WTC11 (cell line): ENCODE results near the gene TNK1. TPM values are rescaled to one million over a fixed set of nuclear protein-coding genes. Genes with fewer than 3 reads are reported as not detected.

Experiments used
- ATF1 ChIP-seq: sonication (generic); formaldehyde crosslinking; IDR thresholded peaks from 2 replicates; pipeline ENCODE4 v1.8.1; 2023; ENCODE audit warnings: mild to moderate bottlenecking, moderate library complexity, missing genetic modification reagents
- CREB1 ChIP-seq: sonication (generic); formaldehyde crosslinking; IDR thresholded peaks from 2 replicates; pipeline ENCODE4 v1.8.0; 2023; ENCODE audit warnings: mild to moderate bottlenecking, missing genetic modification reagents
- E2F5 ChIP-seq: sonication (generic); formaldehyde crosslinking; IDR thresholded peaks from 2 replicates; pipeline ENCODE4 v1.8.1; 2022; ENCODE audit warnings: mild to moderate bottlenecking, moderate library complexity, missing genetic modification reagents
- ELF4 ChIP-seq: sonication (generic); formaldehyde crosslinking; IDR thresholded peaks from 2 replicates; pipeline ENCODE4 v1.8.1; 2022; ENCODE audit warnings: low read depth, mild to moderate bottlenecking, moderate library complexity, missing genetic modification reagents
- ERG ChIP-seq: fragments of 250-450 bp; sonication (Bioruptor Pico); IDR thresholded peaks from 2 replicates; pipeline ENCODE4 v1.8.0; 2021; ENCODE audit warnings: mild to moderate bottlenecking
- FOXP1 ChIP-seq: sonication (generic); formaldehyde crosslinking; IDR thresholded peaks from 2 replicates; pipeline ENCODE4 v1.8.0; 2022; ENCODE audit warnings: missing genetic modification reagents, mild to moderate bottlenecking, moderate library complexity, borderline replicate concordance
- PRRX2 ChIP-seq: fragments of 250-450 bp; sonication (Bioruptor Pico); IDR thresholded peaks from 2 replicates; pipeline ENCODE4 v1.8.0; 2021; ENCODE audit warnings: mild to moderate bottlenecking
- SMAD4 ChIP-seq: sonication (generic); formaldehyde crosslinking; IDR thresholded peaks from 2 replicates; pipeline ENCODE4 v1.8.0; 2022; ENCODE audit warnings: mild to moderate bottlenecking, missing genetic modification reagents
- SP1 ChIP-seq: sonication (generic); formaldehyde crosslinking; conservative IDR thresholded peaks from 2 replicates; pipeline ENCODE4 v1.8.1; 2022; ENCODE audit warnings: missing genetic modification reagents
- TCF7 ChIP-seq: sonication (generic); formaldehyde crosslinking; IDR thresholded peaks from 2 replicates; pipeline ENCODE4 v1.8.0; 2022; ENCODE audit warnings: mild to moderate bottlenecking, low read depth, missing genetic modification reagents, moderate library complexity
- TEAD1 ChIP-seq: sonication (generic); formaldehyde crosslinking; IDR thresholded peaks from 2 replicates; pipeline ENCODE4 v1.8.0; 2022; ENCODE audit warnings: mild to moderate bottlenecking, missing genetic modification reagents
- ZNF121 ChIP-seq: sonication (generic); formaldehyde crosslinking; IDR thresholded peaks from 2 replicates; pipeline ENCODE4 v1.8.0; 2023; ENCODE audit warnings: missing genetic modification reagents
- ZNF281 ChIP-seq: sonication (generic); formaldehyde crosslinking; IDR thresholded peaks from 2 replicates; pipeline ENCODE4 v1.8.0; 2023; ENCODE audit warnings: mild to moderate bottlenecking, missing genetic modification reagents
- ZNF317 ChIP-seq: sonication (generic); formaldehyde crosslinking; IDR thresholded peaks from 2 replicates; pipeline ENCODE4 v1.8.1; 2023; ENCODE audit warnings: low read depth, mild to moderate bottlenecking, moderate library complexity, missing genetic modification reagents, borderline replicate concordance
- ZNF396 ChIP-seq: fragments of 250-450 bp; sonication (Bioruptor Pico); IDR thresholded peaks from 2 replicates; pipeline ENCODE4 v1.8.0; 2021; ENCODE audit warnings: mild to moderate bottlenecking, moderate library complexity, borderline replicate concordance
- ZNF416 ChIP-seq: fragments of 250-450 bp; sonication (Bioruptor Pico); IDR thresholded peaks from 2 replicates; pipeline ENCODE4 v1.9.0; 2021; ENCODE audit warnings: mild to moderate bottlenecking, inconsistent platforms
- total RNA-seq: library from RNA; stranded (reverse); gene quantifications from 3 replicates; pipeline ENCODE4 v1.2.3, GENCODE V29; 2021
- TF ChIP-seq, protein P1 (sequence below): fragments of 250-450 bp; sonication (Bioruptor Pico); IDR thresholded peaks from 2 replicates; pipeline ENCODE4 v1.9.0; 2021; ENCODE audit warnings: mild to moderate bottlenecking, borderline replicate concordance
- TF ChIP-seq, protein P2 (sequence below): sonication (generic); formaldehyde crosslinking; IDR thresholded peaks from 2 replicates; pipeline ENCODE4 v1.8.1; 2022; ENCODE audit warnings: low read depth, missing genetic modification reagents, borderline replicate concordance
- TF ChIP-seq, protein P3 (sequence below): fragments of 250-450 bp; sonication (Bioruptor Pico); IDR thresholded peaks from 2 replicates; pipeline ENCODE4 v2.1.2; 2022; ENCODE audit warnings: mild to moderate bottlenecking, moderate library complexity
- TF ChIP-seq, protein P4 (sequence below): fragments of 200-600 bp; IDR thresholded peaks from 2 replicates; pipeline ENCODE4 v1.8.0; 2022; ENCODE audit warnings: antibody characterized with exemption
- TF ChIP-seq, protein P5 (sequence below): sonication (generic); formaldehyde crosslinking; conservative IDR thresholded peaks from 2 replicates; pipeline ENCODE4 v1.8.1; 2022; ENCODE audit warnings: mild to moderate bottlenecking, missing genetic modification reagents

TNK1 gene
- total RNA-seq, 1 experiment from 2014 or later, result 9.3 TPM

DNA sequence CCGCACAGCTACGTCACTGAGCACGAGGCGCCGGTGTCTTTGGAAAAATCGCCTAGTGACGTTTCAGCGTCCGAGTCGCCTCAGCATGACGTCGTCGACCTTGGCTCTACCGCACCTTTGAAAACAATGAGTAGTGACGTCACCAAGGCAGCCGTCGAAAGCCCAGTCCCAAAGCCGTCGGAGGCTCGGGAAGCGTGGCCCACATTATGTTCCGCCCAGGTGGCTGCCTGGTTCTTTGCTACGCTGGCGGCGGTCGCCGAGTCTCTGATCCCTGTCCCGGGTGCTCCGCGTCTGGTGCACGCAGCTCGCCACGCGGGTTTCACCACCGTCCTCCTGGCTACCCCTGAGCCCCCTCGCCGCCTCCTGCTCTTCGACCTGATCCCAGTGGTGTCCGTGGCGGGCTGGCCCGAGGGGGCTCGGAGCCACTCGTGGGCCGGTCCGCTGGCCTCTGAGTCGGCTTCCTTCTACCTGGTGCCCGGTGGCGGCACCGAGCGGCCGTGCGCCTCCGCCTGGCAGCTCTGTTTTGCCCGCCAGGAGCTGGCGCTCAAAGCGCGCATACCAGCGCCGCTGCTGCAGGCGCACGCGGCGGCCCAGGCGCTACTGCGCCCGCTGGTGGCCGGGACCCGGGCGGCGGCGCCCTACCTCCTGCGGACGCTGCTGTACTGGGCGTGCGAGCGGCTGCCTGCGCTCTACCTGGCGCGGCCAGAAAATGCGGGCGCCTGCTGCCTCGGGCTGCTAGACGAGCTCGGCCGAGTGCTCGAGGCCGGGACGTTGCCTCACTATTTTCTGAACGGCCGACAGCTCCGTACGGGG, 55.9 kb downstream of the TNK1 start (continued):
- TF ChIP-seq, protein P1, sequence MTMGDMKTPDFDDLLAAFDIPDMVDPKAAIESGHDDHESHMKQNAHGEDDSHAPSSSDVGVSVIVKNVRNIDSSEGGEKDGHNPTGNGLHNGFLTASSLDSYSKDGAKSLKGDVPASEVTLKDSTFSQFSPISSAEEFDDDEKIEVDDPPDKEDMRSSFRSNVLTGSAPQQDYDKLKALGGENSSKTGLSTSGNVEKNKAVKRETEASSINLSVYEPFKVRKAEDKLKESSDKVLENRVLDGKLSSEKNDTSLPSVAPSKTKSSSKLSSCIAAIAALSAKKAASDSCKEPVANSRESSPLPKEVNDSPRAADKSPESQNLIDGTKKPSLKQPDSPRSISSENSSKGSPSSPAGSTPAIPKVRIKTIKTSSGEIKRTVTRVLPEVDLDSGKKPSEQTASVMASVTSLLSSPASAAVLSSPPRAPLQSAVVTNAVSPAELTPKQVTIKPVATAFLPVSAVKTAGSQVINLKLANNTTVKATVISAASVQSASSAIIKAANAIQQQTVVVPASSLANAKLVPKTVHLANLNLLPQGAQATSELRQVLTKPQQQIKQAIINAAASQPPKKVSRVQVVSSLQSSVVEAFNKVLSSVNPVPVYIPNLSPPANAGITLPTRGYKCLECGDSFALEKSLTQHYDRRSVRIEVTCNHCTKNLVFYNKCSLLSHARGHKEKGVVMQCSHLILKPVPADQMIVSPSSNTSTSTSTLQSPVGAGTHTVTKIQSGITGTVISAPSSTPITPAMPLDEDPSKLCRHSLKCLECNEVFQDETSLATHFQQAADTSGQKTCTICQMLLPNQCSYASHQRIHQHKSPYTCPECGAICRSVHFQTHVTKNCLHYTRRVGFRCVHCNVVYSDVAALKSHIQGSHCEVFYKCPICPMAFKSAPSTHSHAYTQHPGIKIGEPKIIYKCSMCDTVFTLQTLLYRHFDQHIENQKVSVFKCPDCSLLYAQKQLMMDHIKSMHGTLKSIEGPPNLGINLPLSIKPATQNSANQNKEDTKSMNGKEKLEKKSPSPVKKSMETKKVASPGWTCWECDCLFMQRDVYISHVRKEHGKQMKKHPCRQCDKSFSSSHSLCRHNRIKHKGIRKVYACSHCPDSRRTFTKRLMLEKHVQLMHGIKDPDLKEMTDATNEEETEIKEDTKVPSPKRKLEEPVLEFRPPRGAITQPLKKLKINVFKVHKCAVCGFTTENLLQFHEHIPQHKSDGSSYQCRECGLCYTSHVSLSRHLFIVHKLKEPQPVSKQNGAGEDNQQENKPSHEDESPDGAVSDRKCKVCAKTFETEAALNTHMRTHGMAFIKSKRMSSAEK (CRISPR knock-in tag), result no peak
- TF ChIP-seq, protein P2, sequence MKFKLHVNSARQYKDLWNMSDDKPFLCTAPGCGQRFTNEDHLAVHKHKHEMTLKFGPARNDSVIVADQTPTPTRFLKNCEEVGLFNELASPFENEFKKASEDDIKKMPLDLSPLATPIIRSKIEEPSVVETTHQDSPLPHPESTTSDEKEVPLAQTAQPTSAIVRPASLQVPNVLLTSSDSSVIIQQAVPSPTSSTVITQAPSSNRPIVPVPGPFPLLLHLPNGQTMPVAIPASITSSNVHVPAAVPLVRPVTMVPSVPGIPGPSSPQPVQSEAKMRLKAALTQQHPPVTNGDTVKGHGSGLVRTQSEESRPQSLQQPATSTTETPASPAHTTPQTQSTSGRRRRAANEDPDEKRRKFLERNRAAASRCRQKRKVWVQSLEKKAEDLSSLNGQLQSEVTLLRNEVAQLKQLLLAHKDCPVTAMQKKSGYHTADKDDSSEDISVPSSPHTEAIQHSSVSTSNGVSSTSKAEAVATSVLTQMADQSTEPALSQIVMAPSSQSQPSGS (CRISPR knock-in tag), result no peak
- no peak for TF ChIP-seq ATF1 (CRISPR knock-in tag)
- TF ChIP-seq TCF7, result no peak
- no peak for TF ChIP-seq PRRX2
- TF ChIP-seq, protein P3, sequence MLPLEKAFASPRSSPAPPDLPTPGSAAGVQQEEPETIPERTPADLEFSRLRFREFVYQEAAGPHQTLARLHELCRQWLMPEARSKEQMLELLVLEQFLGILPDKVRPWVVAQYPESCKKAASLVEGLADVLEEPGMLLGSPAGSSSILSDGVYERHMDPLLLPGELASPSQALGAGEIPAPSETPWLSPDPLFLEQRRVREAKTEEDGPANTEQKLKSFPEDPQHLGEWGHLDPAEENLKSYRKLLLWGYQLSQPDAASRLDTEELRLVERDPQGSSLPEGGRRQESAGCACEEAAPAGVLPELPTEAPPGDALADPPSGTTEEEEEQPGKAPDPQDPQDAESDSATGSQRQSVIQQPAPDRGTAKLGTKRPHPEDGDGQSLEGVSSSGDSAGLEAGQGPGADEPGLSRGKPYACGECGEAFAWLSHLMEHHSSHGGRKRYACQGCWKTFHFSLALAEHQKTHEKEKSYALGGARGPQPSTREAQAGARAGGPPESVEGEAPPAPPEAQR, result no peak
- no peak for TF ChIP-seq ERG (CRISPR knock-in tag)
- TF ChIP-seq TEAD1 (CRISPR knock-in tag), result peak; percentile 87
- TF ChIP-seq ZNF317 (CRISPR knock-in tag), result 0 out of 2 replicates have a peak, but pooled peaks have one; percentile 50
- peak; percentile 84 for TF ChIP-seq E2F5 (CRISPR knock-in tag)
- TF ChIP-seq ZNF416 (CRISPR knock-in tag), result no peak
- TF ChIP-seq, protein P4, sequence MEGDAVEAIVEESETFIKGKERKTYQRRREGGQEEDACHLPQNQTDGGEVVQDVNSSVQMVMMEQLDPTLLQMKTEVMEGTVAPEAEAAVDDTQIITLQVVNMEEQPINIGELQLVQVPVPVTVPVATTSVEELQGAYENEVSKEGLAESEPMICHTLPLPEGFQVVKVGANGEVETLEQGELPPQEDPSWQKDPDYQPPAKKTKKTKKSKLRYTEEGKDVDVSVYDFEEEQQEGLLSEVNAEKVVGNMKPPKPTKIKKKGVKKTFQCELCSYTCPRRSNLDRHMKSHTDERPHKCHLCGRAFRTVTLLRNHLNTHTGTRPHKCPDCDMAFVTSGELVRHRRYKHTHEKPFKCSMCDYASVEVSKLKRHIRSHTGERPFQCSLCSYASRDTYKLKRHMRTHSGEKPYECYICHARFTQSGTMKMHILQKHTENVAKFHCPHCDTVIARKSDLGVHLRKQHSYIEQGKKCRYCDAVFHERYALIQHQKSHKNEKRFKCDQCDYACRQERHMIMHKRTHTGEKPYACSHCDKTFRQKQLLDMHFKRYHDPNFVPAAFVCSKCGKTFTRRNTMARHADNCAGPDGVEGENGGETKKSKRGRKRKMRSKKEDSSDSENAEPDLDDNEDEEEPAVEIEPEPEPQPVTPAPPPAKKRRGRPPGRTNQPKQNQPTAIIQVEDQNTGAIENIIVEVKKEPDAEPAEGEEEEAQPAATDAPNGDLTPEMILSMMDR, result no peak
- TF ChIP-seq, protein P5, sequence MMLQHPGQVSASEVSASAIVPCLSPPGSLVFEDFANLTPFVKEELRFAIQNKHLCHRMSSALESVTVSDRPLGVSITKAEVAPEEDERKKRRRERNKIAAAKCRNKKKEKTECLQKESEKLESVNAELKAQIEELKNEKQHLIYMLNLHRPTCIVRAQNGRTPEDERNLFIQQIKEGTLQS (CRISPR knock-in tag), result no peak
- TF ChIP-seq SP1 (CRISPR knock-in tag), result peak; percentile 79
- TF ChIP-seq ZNF281 (CRISPR knock-in tag), result no peak
- TF ChIP-seq ELF4, result peak; percentile 86; the same call in 1 of the 2 replicates
- TF ChIP-seq ZNF396 (CRISPR knock-in tag), result no peak
- peak; percentile 77; the same call in 1 of the 2 replicates for TF ChIP-seq FOXP1 (CRISPR knock-in tag)
- TF ChIP-seq CREB1 (CRISPR knock-in tag), result no peak
- no peak for TF ChIP-seq SMAD4 (CRISPR knock-in tag)
- TF ChIP-seq ZNF121, result no peak
